Neural progenitor cell (in vitro differentiated cells): ENCODE measurements around the gene KRT35. TPM values are rescaled to one million over a fixed set of nuclear protein-coding genes. Genes with fewer than 3 reads are reported as not detected.
A peak's percentile ranks its signal among the peaks of the same experiment; 100 is the strongest.

Experiments
- DNase-seq: peaks from one replicate; pipeline ENCODE4 v3.0.0-alpha.2; 2016; ENCODE audit warnings: low spot score
- H2AFZ ChIP-seq: fragments of 200-600 bp; sonication (generic); replicated peaks from 2 replicates; pipeline ENCODE4 v1.6.1; 2016; ENCODE audit warnings: antibody characterized with exemption
- H3F3A ChIP-seq: fragments of 200-600 bp; sonication (generic); 2 replicates; pipeline ENCODE4 v1.6.1; 2016; ENCODE audit warnings: antibody characterized with exemption, low read depth
- H3K27ac ChIP-seq: fragments of 200-600 bp; sonication (generic); 2 replicates; pipeline ENCODE4 v1.5.1; 2016; ENCODE audit warnings: mild to moderate bottlenecking
- H3K27me3 ChIP-seq: fragments of 200-600 bp; sonication (generic); 2 replicates; pipeline ENCODE4 v1.6.1; 2016; ENCODE audit warnings: mild to moderate bottlenecking, moderate library complexity
- H3K36me3 ChIP-seq: fragments of 200-600 bp; sonication (generic); 2 replicates; pipeline ENCODE4 v1.5.1; 2016
- H3K4me1 ChIP-seq: fragments of 200-600 bp; sonication (generic); 2 replicates; pipeline ENCODE4 v1.6.1; 2016; ENCODE audit warnings: mixed run types
- H3K4me2 ChIP-seq: fragments of 200-600 bp; sonication (generic); 2 replicates; pipeline ENCODE4 v1.6.1; 2016
- H3K4me3 ChIP-seq: fragments of 200-600 bp; sonication (generic); 2 replicates; pipeline ENCODE4 v1.5.1; 2016
- H3K79me2 ChIP-seq: fragments of 200-600 bp; sonication (generic); 2 replicates; pipeline ENCODE4 v1.6.1; 2016; ENCODE audit warnings: low read depth
- H3K9ac ChIP-seq: fragments of 200-600 bp; sonication (generic); 2 replicates; pipeline ENCODE4 v1.6.1; 2016
- H3K9me3 ChIP-seq: fragments of 200-600 bp; sonication (generic); 2 replicates; pipeline ENCODE4 v1.5.1; 2016; ENCODE audit warnings: low read depth
- H4K20me1 ChIP-seq: fragments of 200-600 bp; sonication (generic); 2 replicates; pipeline ENCODE4 v1.6.1; 2016; ENCODE audit warnings: low read depth
- H3K27ac Mint-ChIP-seq: 3 replicates; pipeline ENCODE4 v1.8.0; 2021; ENCODE audit warnings: mixed read lengths
- H3K27me3 Mint-ChIP-seq: 2 replicates; pipeline ENCODE4 v1.8.0; 2022; ENCODE audit warnings: low read depth, mild to moderate bottlenecking, inconsistent platforms, moderate library complexity, mixed read lengths; ENCODE audit not compliant: insufficient read depth
- H3K36me3 Mint-ChIP-seq: 3 replicates; pipeline ENCODE4 v1.8.0; 2021; ENCODE audit warnings: mixed read lengths
- H3K4me1 Mint-ChIP-seq: 3 replicates; pipeline ENCODE4 v1.8.0; 2021; ENCODE audit warnings: mixed read lengths
- H3K4me3 Mint-ChIP-seq: 3 replicates; pipeline ENCODE4 v1.8.0; 2021; ENCODE audit warnings: mild to moderate bottlenecking, moderate library complexity, mixed read lengths
- H3K9me3 Mint-ChIP-seq: 3 replicates; pipeline ENCODE4 v1.8.0; 2020; ENCODE audit warnings: mixed read lengths
- CTCF ChIP-seq: fragments of 200-600 bp; sonication (generic); IDR thresholded peaks from 2 replicates; pipeline ENCODE4 v1.5.1; 2017; ENCODE audit warnings: antibody characterized with exemption, mild to moderate bottlenecking
- EZH2 ChIP-seq: fragments of 200-600 bp; sonication (generic); IDR thresholded peaks from 2 replicates; pipeline ENCODE4 v1.6.1; 2017; ENCODE audit warnings: antibody characterized with exemption, mild to moderate bottlenecking, moderate library complexity
- EZH2phosphoT487 ChIP-seq: fragments of 200-600 bp; sonication (generic); IDR thresholded peaks from 2 replicates; pipeline ENCODE4 v1.6.1; 2017; ENCODE audit warnings: antibody characterized with exemption
- total RNA-seq: library from RNA; depleted of rRNA; stranded (reverse); fragments of >200 nt; gene quantifications from 2 replicates; pipeline ENCODE4 v1.2.3, GENCODE V29; 2015; ENCODE audit warnings: low replicate concordance

Gene KRT35
- total RNA-seq, 1 donor from 2014 or later = not detected

- peaks cover 6% of the 10 kb centered on the region for H3K27me3 Mint-ChIP-seq
- no peak overlapping the region for H3K27ac ChIP-seq
- H3K9me3 Mint-ChIP-seq = peaks cover 9% of the 10 kb centered on the region
- no peaks in the 10 kb centered on the region for H3K79me2 ChIP-seq
- no peak overlapping the region for H3K4me3 ChIP-seq
- H3K4me3 Mint-ChIP-seq = no peak overlapping the region
- H3K4me1 ChIP-seq = no peaks in the 10 kb centered on the region
- no peaks in the 10 kb centered on the region for H3K9me3 ChIP-seq
- no peak overlapping the region for H3K27ac Mint-ChIP-seq
- H3K4me1 Mint-ChIP-seq = no peaks in the 10 kb centered on the region
- H3K4me2 ChIP-seq = no peak overlapping the region
- no peaks in the 10 kb centered on the region for H3K27me3 ChIP-seq
- H2AFZ ChIP-seq = no peak overlapping the region
- H3K9ac ChIP-seq = no peak overlapping the region
- DNase-seq = no peak
- no peaks in the 10 kb centered on the region for H3K36me3 ChIP-seq
- H4K20me1 ChIP-seq = no peaks in the 10 kb centered on the region
- H3F3A ChIP-seq = no peaks in the 10 kb centered on the region
- TF ChIP-seq EZH2 (no peak), CTCF (no peak), EZH2phosphoT487 (no peak)
- no peaks in the 10 kb centered on the region for H3K36me3 Mint-ChIP-seq
Observed at GRCh38 chr17:41449008-41449407, 31.9 kb downstream of the KRT35 start.

GRCh38 chr17:41448506-41448905 is 32.4 kb downstream of the KRT35 start:
- Mint-ChIP-seq H3K27me3 (peaks cover 9% of the 10 kb centered on the region), H3K4me1 (no peaks in the 10 kb centered on the region), H3K27ac (peak overlapping the region; percentile 78), H3K9me3 (peaks cover 9% of the 10 kb centered on the region), H3K4me3 (no peak overlapping the region), H3K36me3 (no peaks in the 10 kb centered on the region)
- Histone ChIP-seq H3K4me3 (no peak overlapping the region), H3F3A (no peaks in the 10 kb centered on the region), H3K36me3 (no peaks in the 10 kb centered on the region), H3K4me2 (no peak overlapping the region), H3K27ac (no peak overlapping the region), H2AFZ (no peak overlapping the region), H4K20me1 (no peaks in the 10 kb centered on the region), H3K27me3 (no peaks in the 10 kb centered on the region), H3K9ac (no peak overlapping the region), H3K79me2 (no peaks in the 10 kb centered on the region), H3K9me3 (no peaks in the 10 kb centered on the region), H3K4me1 (no peaks in the 10 kb centered on the region)
- DNase-seq = no peak
- TF ChIP-seq EZH2phosphoT487 (no peak), CTCF (no peak), EZH2 (no peak)

- no peaks in the 10 kb centered on the region for H3K27me3 ChIP-seq
- Mint-ChIP-seq H3K27me3 (peaks cover 7% of the 10 kb centered on the region), H3K9me3 (peaks cover 9% of the 10 kb centered on the region), H3K4me1 (no peaks in the 10 kb centered on the region), H3K36me3 (no peaks in the 10 kb centered on the region), H3K27ac (no peak overlapping the region), H3K4me3 (no peak overlapping the region)
- H3K9me3 ChIP-seq = no peaks in the 10 kb centered on the region
- no peak overlapping the region for H2AFZ ChIP-seq
- H3K4me2 ChIP-seq = no peak overlapping the region
- no peak overlapping the region for H3K4me3 ChIP-seq
- no peak for DNase-seq
- H3K36me3 ChIP-seq = no peaks in the 10 kb centered on the region
- TF ChIP-seq CTCF = no peak
- TF ChIP-seq EZH2 = no peak
- TF ChIP-seq EZH2phosphoT487 = no peak
- H3K79me2 ChIP-seq = no peaks in the 10 kb centered on the region
- no peaks in the 10 kb centered on the region for H3K4me1 ChIP-seq
- H4K20me1 ChIP-seq = no peaks in the 10 kb centered on the region
- H3F3A ChIP-seq = no peaks in the 10 kb centered on the region
- H3K27ac ChIP-seq = no peak overlapping the region
- no peak overlapping the region for H3K9ac ChIP-seq
Observed at GRCh38 chr17:41446806-41447205, 34.1 kb downstream of the KRT35 start.

GRCh38 chr17:41444640-41445039 is 36.3 kb downstream of the KRT35 start:
- Histone ChIP-seq H3K79me2 (no peaks in the 10 kb centered on the region), H2AFZ (no peak overlapping the region), H3K4me1 (no peaks in the 10 kb centered on the region), H3K4me2 (no peak overlapping the region), H4K20me1 (no peaks in the 10 kb centered on the region), H3K27ac (no peak overlapping the region), H3F3A (no peaks in the 10 kb centered on the region), H3K36me3 (no peaks in the 10 kb centered on the region), H3K27me3 (no peaks in the 10 kb centered on the region), H3K9me3 (no peaks in the 10 kb centered on the region), H3K4me3 (no peak overlapping the region), H3K9ac (no peak overlapping the region)
- Mint-ChIP-seq H3K27ac (no peak overlapping the region), H3K36me3 (no peaks in the 10 kb centered on the region), H3K9me3 (peaks cover 4% of the 10 kb centered on the region), H3K27me3 (peaks cover 3% of the 10 kb centered on the region), H3K4me1 (no peaks in the 10 kb centered on the region), H3K4me3 (no peak overlapping the region)
- no peak for TF ChIP-seq CTCF
- TF ChIP-seq EZH2phosphoT487 = no peak
- TF ChIP-seq EZH2 = no peak
- DNase-seq = no peak
